Measurements from ENCODE around the gene PACS2. TPM values are rescaled to one million over a fixed set of nuclear protein-coding genes. Genes with fewer than 3 reads are reported as not detected.

Gene PACS2
- total and polyA plus RNA-seq, 2 donors (not counting 3 experiments of a cell fraction or from before 2014, with no cell fraction given), result 52.7 to 86.3 TPM

DNA sequence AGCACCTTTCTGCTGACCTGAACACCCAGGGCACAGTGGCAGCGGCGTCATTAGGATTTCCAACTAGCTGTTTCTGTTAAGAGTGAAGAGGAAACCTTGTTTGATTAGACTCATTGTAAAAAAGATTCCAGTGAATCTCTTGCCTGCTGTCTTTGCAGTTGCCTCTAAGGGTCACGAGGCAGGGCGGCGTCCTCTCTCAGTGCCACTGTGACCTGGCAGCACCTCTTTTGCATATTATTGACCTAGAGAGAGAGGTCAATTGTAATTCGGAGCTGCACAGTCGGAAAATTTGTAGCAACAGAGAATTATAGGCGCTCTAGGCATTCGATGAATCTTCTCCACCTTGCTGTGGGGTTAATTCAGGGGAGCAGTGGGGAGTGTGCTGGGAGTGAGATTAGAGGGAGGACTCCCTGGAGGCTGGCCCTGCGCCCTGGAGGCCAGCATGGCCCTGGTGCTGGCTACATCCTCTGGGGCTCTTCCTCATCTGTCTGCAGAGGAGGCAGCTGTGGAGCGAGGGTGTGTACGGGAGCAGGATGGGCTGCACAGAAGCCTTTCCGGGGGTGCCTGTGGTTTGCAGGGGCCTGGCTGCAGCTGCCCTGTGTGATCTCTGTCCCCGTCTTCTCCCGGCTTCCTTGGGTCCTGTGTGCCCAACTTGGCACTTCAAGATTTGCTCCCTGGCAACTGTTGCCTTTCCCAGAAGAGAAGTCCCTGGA lies 14.3 kb downstream of the PACS2 start:
- intact Hi-C loops (cut with micrococcal nuclease), result no loop called here
- no peak overlapping the region for H3K9ac ChIP-seq (replicated peaks; ENCODE audit: extremely low read depth, insufficient read depth, low read length)
- H3K4me1 ChIP-seq (ENCODE audit: control insufficient read depth, extremely low read depth, insufficient read depth, low read length), result peaks cover 11% of the 10 kb centered on the region
- dilution Hi-C loops (cut with MboI; ENCODE audit: extremely low pct_ligation_motif_present, low sequenced_read_pairs), result no loop called here
- H3K27me3 ChIP-seq (ENCODE audit: control insufficient read depth in 2 of 2, insufficient read depth in 2 of 2, low read length in 2 of 2), result no peaks in the 10 kb centered on the region
- no peak for DNase-seq (ENCODE audit: low read depth, low spot score)
- H3K4me2 ChIP-seq (ENCODE audit: insufficient read depth, low read length), result no peak overlapping the region
- H3K79me2 ChIP-seq (ENCODE audit: control insufficient read depth, insufficient read depth, low read length), result peaks cover 18% of the 10 kb centered on the region
- H3K4me3 ChIP-seq (replicated peaks in 1 of 3; ENCODE audit: insufficient read depth in 1 of 3, low read depth in 1 of 3, low read length in 3 of 3), result no peak overlapping the region
- no peak overlapping the region for H2AFZ ChIP-seq (ENCODE audit: low read depth, low read length)
- ChIA-PET POLR2A (interaction anchor here (0.6 kb wide), 1 partner anchor 32 kb away, joined by 4 read pairs; no protein-coding TSS in a partner anchor), CTCF (interaction anchor here (0.9 to 1.2 kb wide), 2 partner anchors 12 to 160 kb away, joined by 3 read pairs; partner anchors contain the start of gene JAG2)
- no peaks in the 10 kb centered on the region for H3K9me1 ChIP-seq (replicated peaks; ENCODE audit: control insufficient read depth, extremely low read depth, insufficient read depth, low read length)
- no peak overlapping the region for H3K27ac ChIP-seq (ENCODE audit: insufficient read depth, low read depth, low read length)
- no TSS peak for BruUV-seq (replicated peaks)
- TF ChIP-seq JUN (IDR thresholded peaks at IDR 0.05; ENCODE audit: borderline replicate concordance, insufficient read depth, insufficient read length, low read depth) (no peak), POLR2AphosphoS5 (IDR thresholded peaks at IDR 0.05; ENCODE audit: insufficient read depth, low read depth, low read length) (no peak), GATA2 (IDR thresholded peaks at IDR 0.05; ENCODE audit: insufficient read depth, insufficient read length, low read depth, low read length) (no peak), POLR2A (IDR thresholded peaks at IDR 0.05; ENCODE audit: low read depth, low read length) (no peak), MYC (IDR thresholded peaks at IDR 0.05; ENCODE audit: low read depth, low read length) (no peak)
- H3K36me3 ChIP-seq (ENCODE audit: control insufficient read depth in 2 of 2, extremely low read depth in 1 of 2, insufficient read depth in 2 of 2, low read length in 2 of 2), result no peaks in the 10 kb centered on the region
- H4K20me1 ChIP-seq (replicated peaks; ENCODE audit: control insufficient read depth, extremely low read depth, insufficient read depth, low read length), result no peaks in the 10 kb centered on the region
- FAIRE-seq, result no peak
- no peaks in the 10 kb centered on the region for H3K9me3 ChIP-seq (replicated peaks; ENCODE audit: control insufficient read depth, insufficient read depth, low read length)

DNA sequence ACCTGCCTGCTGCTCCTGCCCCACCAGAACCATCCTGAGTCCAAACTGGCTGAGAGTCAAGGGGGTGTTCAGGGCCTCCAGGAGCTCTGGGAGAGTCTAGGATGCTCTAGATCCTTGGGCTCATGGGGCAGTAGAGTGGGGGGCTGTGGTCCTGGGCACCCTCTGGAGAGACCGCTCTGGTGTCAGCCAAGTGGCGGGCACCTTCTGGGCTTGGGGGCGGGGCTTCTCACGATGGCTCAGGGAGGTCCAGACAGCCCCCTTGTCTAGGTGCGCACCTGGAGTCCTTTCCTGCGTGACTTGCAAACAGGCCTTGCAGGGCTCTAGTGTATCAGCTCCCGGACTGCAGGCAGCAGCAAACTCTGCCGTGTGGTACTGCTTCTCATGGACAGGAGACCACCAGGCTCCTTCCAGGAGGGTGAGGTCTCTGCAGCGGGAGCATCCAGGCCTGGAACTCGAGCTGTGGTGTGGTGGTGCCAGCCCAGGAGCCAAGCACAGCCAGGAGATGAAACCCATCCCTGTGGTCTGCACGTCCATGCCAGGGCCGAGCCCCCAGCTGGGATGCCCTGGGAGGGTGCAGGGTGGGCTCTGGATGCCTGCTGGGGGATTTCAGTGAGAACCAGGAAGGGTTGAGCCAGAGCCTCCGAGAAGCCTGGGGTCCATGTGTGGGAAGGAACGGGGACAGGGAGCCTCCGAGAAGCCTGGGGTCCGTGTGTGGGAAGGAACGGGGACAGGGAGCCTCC lies 15.0 kb downstream of the PACS2 start:
- no peak for DNase-seq (ENCODE audit: low read depth, low spot score)
- Histone ChIP-seq H3K27me3 (ENCODE audit: control insufficient read depth in 2 of 2, insufficient read depth in 2 of 2, low read length in 2 of 2) (no peaks in the 10 kb centered on the region), H3K27ac (ENCODE audit: insufficient read depth, low read depth, low read length) (no peak overlapping the region), H3K4me1 (ENCODE audit: control insufficient read depth, extremely low read depth, insufficient read depth, low read length) (peaks cover 11% of the 10 kb centered on the region), H3K4me3 (replicated peaks in 1 of 3; ENCODE audit: insufficient read depth in 1 of 3, low read depth in 1 of 3, low read length in 3 of 3) (no peak overlapping the region), H3K4me2 (ENCODE audit: insufficient read depth, low read length) (no peak overlapping the region), H3K36me3 (ENCODE audit: control insufficient read depth in 2 of 2, extremely low read depth in 1 of 2, insufficient read depth in 2 of 2, low read length in 2 of 2) (no peaks in the 10 kb centered on the region), H4K20me1 (replicated peaks; ENCODE audit: control insufficient read depth, extremely low read depth, insufficient read depth, low read length) (no peaks in the 10 kb centered on the region), H3K9me3 (replicated peaks; ENCODE audit: control insufficient read depth, insufficient read depth, low read length) (no peaks in the 10 kb centered on the region), H2AFZ (ENCODE audit: low read depth, low read length) (no peak overlapping the region), H3K9ac (replicated peaks; ENCODE audit: extremely low read depth, insufficient read depth, low read length) (no peak overlapping the region), H3K9me1 (replicated peaks; ENCODE audit: control insufficient read depth, extremely low read depth, insufficient read depth, low read length) (no peaks in the 10 kb centered on the region), H3K79me2 (ENCODE audit: control insufficient read depth, insufficient read depth, low read length) (peaks cover 15% of the 10 kb centered on the region)
- BruUV-seq (replicated peaks), result no TSS peak
- TF ChIP-seq, protein P1, sequence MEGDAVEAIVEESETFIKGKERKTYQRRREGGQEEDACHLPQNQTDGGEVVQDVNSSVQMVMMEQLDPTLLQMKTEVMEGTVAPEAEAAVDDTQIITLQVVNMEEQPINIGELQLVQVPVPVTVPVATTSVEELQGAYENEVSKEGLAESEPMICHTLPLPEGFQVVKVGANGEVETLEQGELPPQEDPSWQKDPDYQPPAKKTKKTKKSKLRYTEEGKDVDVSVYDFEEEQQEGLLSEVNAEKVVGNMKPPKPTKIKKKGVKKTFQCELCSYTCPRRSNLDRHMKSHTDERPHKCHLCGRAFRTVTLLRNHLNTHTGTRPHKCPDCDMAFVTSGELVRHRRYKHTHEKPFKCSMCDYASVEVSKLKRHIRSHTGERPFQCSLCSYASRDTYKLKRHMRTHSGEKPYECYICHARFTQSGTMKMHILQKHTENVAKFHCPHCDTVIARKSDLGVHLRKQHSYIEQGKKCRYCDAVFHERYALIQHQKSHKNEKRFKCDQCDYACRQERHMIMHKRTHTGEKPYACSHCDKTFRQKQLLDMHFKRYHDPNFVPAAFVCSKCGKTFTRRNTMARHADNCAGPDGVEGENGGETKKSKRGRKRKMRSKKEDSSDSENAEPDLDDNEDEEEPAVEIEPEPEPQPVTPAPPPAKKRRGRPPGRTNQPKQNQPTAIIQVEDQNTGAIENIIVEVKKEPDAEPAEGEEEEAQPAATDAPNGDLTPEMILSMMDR (IDR thresholded peaks at IDR 0.05; ENCODE audit: extremely low read depth in 1 of 2, insufficient read depth in 1 of 2, low read depth in 1 of 2, low read length in 2 of 2), result no peak
- TF ChIP-seq EZH2 (IDR thresholded peaks at IDR 0.05; ENCODE audit: borderline replicate concordance, low read depth, low read length, severe bottlenecking) (no peak), MYC (IDR thresholded peaks at IDR 0.05; ENCODE audit: low read depth, low read length) (no peak), POLR2AphosphoS5 (IDR thresholded peaks at IDR 0.05; ENCODE audit: insufficient read depth, low read depth, low read length) (no peak), GATA2 (IDR thresholded peaks at IDR 0.05; ENCODE audit: insufficient read depth, insufficient read length, low read depth, low read length) (no peak), FOS (IDR thresholded peaks at IDR 0.05; ENCODE audit: borderline replicate concordance, insufficient read depth, low read length) (no peak)
- no peak for FAIRE-seq
- ChIA-PET POLR2A (no interaction called here), CTCF (interaction anchor here (0.9 to 1.2 kb wide), 2 partner anchors 11 to 161 kb away, joined by 3 read pairs; partner anchors contain the start of gene JAG2)
- intact Hi-C loops (cut with micrococcal nuclease) (no loop called here), dilution Hi-C loops (cut with MboI; ENCODE audit: extremely low pct_ligation_motif_present, low sequenced_read_pairs) (no loop called here)
